SK-N-SH treated with all-trans-retinoic acid at 6 μM for 48 hours (cell line): ENCODE results near the gene INPP5B.
"Not testable (repeated sequence)": the region's sequence is repeated elsewhere in the genome, so short reads cannot be mapped to it uniquely, and the experiment has no call there.

Experiments
- ATAC-seq: fragments of 200-7000 bp; cut with Tn5 transposase; 3 replicates; pipeline ENCODE4 v1.9.1; 2020; ENCODE audit warnings: mild to moderate bottlenecking, moderate library complexity
- ARNTL ChIP-seq: fragments of 450-650 bp; formaldehyde crosslinking; IDR thresholded peaks from 2 replicates; pipeline ENCODE4 v1.5.0; 2020; ENCODE audit warnings: low read depth, mild to moderate bottlenecking, moderate library complexity, borderline replicate concordance
- CREB5 ChIP-seq: fragments of 250-450 bp; sonication (Bioruptor Pico); IDR thresholded peaks from 2 replicates; pipeline ENCODE4 v1.5.1; 2020; ENCODE audit warnings: low read depth, mild to moderate bottlenecking, moderate library complexity
- CSDC2 ChIP-seq: fragments of 250-450 bp; sonication (Bioruptor Pico); IDR thresholded peaks from 2 replicates; pipeline ENCODE4 v1.5.0; 2020; ENCODE audit warnings: mild to moderate bottlenecking, moderate library complexity
- ESRRG ChIP-seq: fragments of 250-450 bp; sonication (Bioruptor Pico); IDR thresholded peaks from 2 replicates; pipeline ENCODE4 v1.6.1; 2021; ENCODE audit warnings: mild to moderate bottlenecking
- GLIS3 ChIP-seq: fragments of 250-450 bp; sonication (Bioruptor Pico); IDR thresholded peaks from 2 replicates; pipeline ENCODE4 v1.5.0; 2020; ENCODE audit warnings: mild to moderate bottlenecking, moderate library complexity
- ISL1 ChIP-seq: fragments of 250-450 bp; sonication (Bioruptor Pico); IDR thresholded peaks from 2 replicates; pipeline ENCODE4 v2.1.2; 2022; ENCODE audit warnings: mild to moderate bottlenecking, moderate library complexity
- OSR1 ChIP-seq: fragments of 250-450 bp; sonication (Bioruptor Pico); IDR thresholded peaks from 2 replicates; pipeline ENCODE4 v1.8.0; 2022; ENCODE audit warnings: moderate library complexity, mild to moderate bottlenecking, inconsistent platforms
- PPARA ChIP-seq: fragments of 250-450 bp; sonication (Bioruptor Pico); IDR thresholded peaks from 2 replicates; pipeline ENCODE4 v1.5.0; 2020; ENCODE audit warnings: mild to moderate bottlenecking, borderline replicate concordance
- RARB ChIP-seq: fragments of 250-450 bp; sonication (Bioruptor Pico); IDR thresholded peaks from 2 replicates; pipeline ENCODE4 v1.8.0; 2021; ENCODE audit warnings: mild to moderate bottlenecking, moderate library complexity
- SNAI2 ChIP-seq: fragments of 250-450 bp; sonication (Bioruptor Pico); IDR thresholded peaks from 2 replicates; pipeline ENCODE4 v1.5.0; 2020; ENCODE audit warnings: mild to moderate bottlenecking, moderate library complexity
- TCF4 ChIP-seq: fragments of 250-450 bp; sonication (Bioruptor Pico); IDR thresholded peaks from 2 replicates; pipeline ENCODE4 v1.8.0; 2021; ENCODE audit warnings: mild to moderate bottlenecking, moderate library complexity, borderline replicate concordance
- TOX ChIP-seq: fragments of 250-450 bp; sonication (Bioruptor Pico); IDR thresholded peaks from 2 replicates; pipeline ENCODE4 v1.8.0; 2021; ENCODE audit warnings: mild to moderate bottlenecking, moderate library complexity, borderline replicate concordance
- TSHZ2 ChIP-seq: fragments of 250-450 bp; sonication (Bioruptor Pico); IDR thresholded peaks from 2 replicates; pipeline ENCODE4 v1.5.0; 2020; ENCODE audit warnings: mild to moderate bottlenecking, moderate library complexity
- ZC3H10 ChIP-seq: fragments of 250-450 bp; sonication (Bioruptor Pico); IDR thresholded peaks from 2 replicates; pipeline ENCODE4 v1.5.1; 2021; ENCODE audit warnings: mild to moderate bottlenecking, moderate library complexity
- ZFP3 ChIP-seq: fragments of 250-450 bp; sonication (Bioruptor Pico); IDR thresholded peaks from 2 replicates; pipeline ENCODE4 v1.5.0; 2020; ENCODE audit warnings: mild to moderate bottlenecking, moderate library complexity
- ZFP30 ChIP-seq: fragments of 450-650 bp; formaldehyde crosslinking; IDR thresholded peaks from 2 replicates; pipeline ENCODE4 v1.5.0; 2022; ENCODE audit warnings: mild to moderate bottlenecking, moderate library complexity
- ZNF565 ChIP-seq: fragments of 450-650 bp; formaldehyde crosslinking; conservative IDR thresholded peaks from 2 replicates; pipeline ENCODE4 v1.5.0; 2020; ENCODE audit warnings: low read depth, mild to moderate bottlenecking, moderate library complexity
- ZNF70 ChIP-seq: fragments of 450-650 bp; formaldehyde crosslinking; IDR thresholded peaks from 2 replicates; pipeline ENCODE4 v1.5.0; 2020; ENCODE audit warnings: mild to moderate bottlenecking, moderate library complexity
- ZNF8 ChIP-seq: fragments of 450-650 bp; formaldehyde crosslinking; IDR thresholded peaks from 2 replicates; pipeline ENCODE4 v1.5.0; 2020; ENCODE audit warnings: mild to moderate bottlenecking, moderate library complexity
- TF ChIP-seq, protein P1 (sequence below): fragments of 250-450 bp; sonication (Bioruptor Pico); IDR thresholded peaks from 2 replicates; pipeline ENCODE4 v1.8.0; 2020; ENCODE audit warnings: mild to moderate bottlenecking, moderate library complexity, borderline replicate concordance

INPP5B gene

DNA sequence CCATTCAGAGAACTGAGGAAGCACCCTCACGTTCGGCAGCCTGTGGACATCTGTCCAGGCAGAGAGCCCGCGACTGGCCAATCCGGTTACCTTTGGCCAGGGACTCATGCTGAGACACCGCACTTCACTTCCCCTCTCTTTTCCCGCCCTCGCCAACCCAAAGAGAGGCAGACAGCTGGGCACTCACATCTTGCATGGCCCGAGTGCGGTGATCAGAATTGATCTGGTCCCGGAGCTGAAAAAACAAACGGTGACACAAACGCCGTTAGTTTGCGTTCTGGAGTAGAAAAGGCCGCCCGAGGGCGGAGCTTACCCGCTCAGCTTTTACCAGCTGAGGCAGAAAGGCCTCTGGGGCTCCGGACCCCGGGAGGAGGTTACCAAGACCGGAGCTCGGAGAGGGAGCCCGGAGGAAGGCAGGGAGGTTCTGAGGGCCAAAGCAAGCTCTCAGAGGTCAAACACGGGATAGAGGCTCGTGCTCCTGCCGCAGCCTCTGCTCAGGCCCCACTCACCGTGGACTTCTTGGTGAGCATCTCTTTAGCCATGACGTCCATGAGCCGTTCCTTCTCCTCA is 42.6 kb upstream of the INPP5B start (continued):
- TF ChIP-seq, protein P1, sequence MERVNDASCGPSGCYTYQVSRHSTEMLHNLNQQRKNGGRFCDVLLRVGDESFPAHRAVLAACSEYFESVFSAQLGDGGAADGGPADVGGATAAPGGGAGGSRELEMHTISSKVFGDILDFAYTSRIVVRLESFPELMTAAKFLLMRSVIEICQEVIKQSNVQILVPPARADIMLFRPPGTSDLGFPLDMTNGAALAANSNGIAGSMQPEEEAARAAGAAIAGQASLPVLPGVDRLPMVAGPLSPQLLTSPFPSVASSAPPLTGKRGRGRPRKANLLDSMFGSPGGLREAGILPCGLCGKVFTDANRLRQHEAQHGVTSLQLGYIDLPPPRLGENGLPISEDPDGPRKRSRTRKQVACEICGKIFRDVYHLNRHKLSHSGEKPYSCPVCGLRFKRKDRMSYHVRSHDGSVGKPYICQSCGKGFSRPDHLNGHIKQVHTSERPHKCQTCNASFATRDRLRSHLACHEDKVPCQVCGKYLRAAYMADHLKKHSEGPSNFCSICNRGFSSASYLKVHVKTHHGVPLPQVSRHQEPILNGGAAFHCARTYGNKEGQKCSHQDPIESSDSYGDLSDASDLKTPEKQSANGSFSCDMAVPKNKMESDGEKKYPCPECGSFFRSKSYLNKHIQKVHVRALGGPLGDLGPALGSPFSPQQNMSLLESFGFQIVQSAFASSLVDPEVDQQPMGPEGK (CRISPR knock-in tag) = no peak
- TF ChIP-seq CREB5 (CRISPR knock-in tag) = no peak

DNA sequence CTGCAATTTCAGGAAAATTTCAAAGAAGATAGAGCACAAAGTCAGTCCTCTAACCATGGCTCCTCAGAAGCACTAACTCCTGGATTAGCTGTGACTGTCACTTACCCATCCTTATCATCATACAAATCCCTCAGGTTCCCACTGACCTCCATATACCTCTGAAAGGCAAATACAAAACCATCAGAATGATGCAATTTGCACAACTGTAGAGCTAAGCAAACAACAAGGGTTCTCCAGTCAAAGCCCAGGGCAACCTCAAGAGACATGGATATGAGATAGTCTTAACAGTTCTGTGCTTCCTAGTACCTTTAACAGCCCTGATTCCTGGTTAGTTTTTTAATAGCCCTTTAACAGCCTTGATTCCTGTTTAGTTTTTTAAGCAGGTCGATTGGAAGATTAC is 40.8 kb upstream of the INPP5B start:
- ATAC-seq = no peak
- TF ChIP-seq GLIS3 (CRISPR knock-in tag) = no peak

GRCh38 chr1:37983546-37983945 is 36.7 kb upstream of the INPP5B start:
- ATAC-seq = no peak
- TF ChIP-seq ESRRG (CRISPR knock-in tag) (no peak), PPARA (CRISPR knock-in tag) (no peak), GLIS3 (CRISPR knock-in tag) (no peak), TSHZ2 (CRISPR knock-in tag) (no peak), TCF4 (no peak), ZFP30 (no peak), ZNF8 (CRISPR knock-in tag) (no peak), TOX (CRISPR knock-in tag) (no peak), ISL1 (CRISPR knock-in tag) (no peak), ZFP3 (no peak), ZNF565 (CRISPR knock-in tag) (no peak), OSR1 (no peak), SNAI2 (CRISPR knock-in tag) (no peak), ZC3H10 (no peak), ZNF70 (CRISPR knock-in tag) (no peak)
- TF ChIP-seq, protein P1 (CRISPR knock-in tag) = no peak

DNA sequence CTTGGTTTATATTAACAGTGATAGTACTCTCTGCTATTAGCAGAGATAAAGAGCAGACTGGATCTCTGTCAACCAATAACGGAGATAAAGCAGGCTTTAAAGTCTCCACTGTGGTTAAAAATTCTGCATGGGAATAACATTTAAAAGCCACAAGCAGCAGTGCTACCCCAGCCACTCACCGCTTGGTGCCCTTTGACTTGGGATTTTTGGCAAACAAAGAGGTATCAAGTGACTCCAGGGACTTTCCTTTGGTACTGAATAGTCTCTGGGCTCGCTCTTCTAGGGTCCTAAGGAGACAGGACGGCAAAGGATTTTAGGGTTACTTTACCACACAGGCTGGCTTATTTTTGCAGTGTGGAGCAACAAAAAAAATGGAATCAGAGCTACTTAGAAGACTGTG is 31.7 kb upstream of the INPP5B start:
- no peak for ATAC-seq
- TF ChIP-seq ZNF70 (CRISPR knock-in tag) = no peak
- TF ChIP-seq ISL1 (CRISPR knock-in tag) = no peak
- no peak for TF ChIP-seq GLIS3 (CRISPR knock-in tag)
- TF ChIP-seq ZFP3 = no peak
- TF ChIP-seq RARB (CRISPR knock-in tag) = no peak
- TF ChIP-seq ZNF8 (CRISPR knock-in tag) = no peak

GRCh38 chr1:37975083-37975482 is 28.2 kb upstream of the INPP5B start:
- peak; percentile 93 for ATAC-seq

GRCh38 chr1:37974567-37974966 is 27.7 kb upstream of the INPP5B start:
- ATAC-seq = no peak
- TF ChIP-seq ZNF8 (CRISPR knock-in tag) (no peak), CSDC2 (CRISPR knock-in tag) (no peak), OSR1 (no peak), ZFP30 (no peak), ZNF565 (CRISPR knock-in tag) (no peak), CREB5 (CRISPR knock-in tag) (no peak), ESRRG (CRISPR knock-in tag) (no peak), TCF4 (no peak), ZC3H10 (no peak), ARNTL (no peak)
- TF ChIP-seq, protein P1 (CRISPR knock-in tag) = no peak

- ATAC-seq = not testable (repeated sequence)
These were observed 26.8 kb upstream of the INPP5B start for GRCh38 chr1:37973684-37974083.
